Erythroblast (primary cell): ENCODE measurements around the gene SLC13A4.
"Not testable (repeated sequence)": the region's sequence is repeated elsewhere in the genome, so short reads cannot be mapped to it uniquely, and the experiment has no call there.

Experiments used
- GATA1 ChIP-seq: IDR thresholded peaks from 2 replicates; pipeline ENCODE4 v1.6.1; 2011; ENCODE audit warnings: low read depth, mild to moderate bottlenecking, control low read depth, low read length, moderate library complexity
- POLR2A ChIP-seq: IDR thresholded peaks from 2 replicates; pipeline ENCODE4 v1.6.1; 2011; ENCODE audit warnings: mild to moderate bottlenecking, low read length

- TF ChIP-seq POLR2A, GATA1: not testable (repeated sequence)
Observed at GRCh38 chr7:135692606-135693005, 35.4 kb downstream of the SLC13A4 start.
